Coronary artery (tissue), 2 donors: Measurements from ENCODE around the gene HAPLN2.

Source experiments
- DNase-seq: peaks from one replicate; pipeline ENCODE4 v3.0.0-alpha.2; 2017; ENCODE audit warnings: low spot score
- H3K27ac ChIP-seq, 2 donors: fragments of 200-600 bp; sonication (generic); one replicate each; pipeline ENCODE4 v1.5.1; 2016 to 2019
- H3K4me3 ChIP-seq: fragments of 200-600 bp; sonication (generic); 2 replicates; pipeline ENCODE4 v1.5.1; 2016; ENCODE audit warnings: mild to moderate bottlenecking, moderate library complexity
- TF ChIP-seq, protein P1 (sequence below): fragments of 200-600 bp; sonication (generic); IDR thresholded peaks from one replicate; pipeline ENCODE4 v1.5.1; 2019; ENCODE audit warnings: antibody characterized with exemption

The HAPLN2 gene

DNA sequence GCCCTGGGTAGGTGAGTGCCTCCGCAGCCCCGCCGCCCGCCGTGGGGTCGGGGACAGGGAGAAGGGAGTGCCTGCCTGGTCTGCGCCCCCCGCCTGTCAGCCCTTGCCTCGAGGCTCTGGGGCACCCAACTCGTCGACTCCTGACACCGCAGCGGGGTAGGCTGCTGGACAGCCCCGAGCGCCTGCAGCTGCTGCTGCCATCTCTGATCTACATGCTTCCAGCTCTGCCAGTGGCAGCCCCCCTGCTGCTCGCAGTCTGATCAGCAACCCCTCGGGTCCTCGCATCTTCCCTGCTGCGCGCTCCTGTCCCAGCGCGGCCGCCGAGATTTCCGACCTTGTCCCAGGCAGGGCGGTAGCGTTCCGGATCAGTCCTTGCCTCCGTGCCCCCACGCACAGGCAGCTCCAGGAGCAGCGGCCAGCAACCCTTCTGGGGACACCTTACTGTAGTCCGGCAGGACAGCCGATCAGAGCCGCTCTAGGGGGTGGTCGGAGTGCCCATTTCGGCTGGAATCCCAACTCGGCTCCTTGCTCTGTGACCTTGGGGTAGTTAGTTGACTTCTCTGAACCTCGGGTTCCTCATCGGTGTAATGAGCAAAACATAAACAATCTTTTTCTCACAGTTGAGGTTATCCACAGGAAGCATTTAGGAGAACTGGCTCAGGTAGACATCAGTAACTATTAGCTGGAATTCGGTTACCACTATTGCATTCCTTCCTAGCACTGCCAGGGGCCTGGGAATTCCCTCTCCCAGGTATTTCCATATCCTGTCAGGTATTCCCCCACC lies 23.2 kb downstream of the HAPLN2 start:
- DNase-seq, result no peak
- Histone ChIP-seq H3K4me3 (peak overlapping the region; percentile 67), H3K27ac (no peak overlapping the region)
- TF ChIP-seq, protein P1, sequence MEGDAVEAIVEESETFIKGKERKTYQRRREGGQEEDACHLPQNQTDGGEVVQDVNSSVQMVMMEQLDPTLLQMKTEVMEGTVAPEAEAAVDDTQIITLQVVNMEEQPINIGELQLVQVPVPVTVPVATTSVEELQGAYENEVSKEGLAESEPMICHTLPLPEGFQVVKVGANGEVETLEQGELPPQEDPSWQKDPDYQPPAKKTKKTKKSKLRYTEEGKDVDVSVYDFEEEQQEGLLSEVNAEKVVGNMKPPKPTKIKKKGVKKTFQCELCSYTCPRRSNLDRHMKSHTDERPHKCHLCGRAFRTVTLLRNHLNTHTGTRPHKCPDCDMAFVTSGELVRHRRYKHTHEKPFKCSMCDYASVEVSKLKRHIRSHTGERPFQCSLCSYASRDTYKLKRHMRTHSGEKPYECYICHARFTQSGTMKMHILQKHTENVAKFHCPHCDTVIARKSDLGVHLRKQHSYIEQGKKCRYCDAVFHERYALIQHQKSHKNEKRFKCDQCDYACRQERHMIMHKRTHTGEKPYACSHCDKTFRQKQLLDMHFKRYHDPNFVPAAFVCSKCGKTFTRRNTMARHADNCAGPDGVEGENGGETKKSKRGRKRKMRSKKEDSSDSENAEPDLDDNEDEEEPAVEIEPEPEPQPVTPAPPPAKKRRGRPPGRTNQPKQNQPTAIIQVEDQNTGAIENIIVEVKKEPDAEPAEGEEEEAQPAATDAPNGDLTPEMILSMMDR, result no peak

DNA sequence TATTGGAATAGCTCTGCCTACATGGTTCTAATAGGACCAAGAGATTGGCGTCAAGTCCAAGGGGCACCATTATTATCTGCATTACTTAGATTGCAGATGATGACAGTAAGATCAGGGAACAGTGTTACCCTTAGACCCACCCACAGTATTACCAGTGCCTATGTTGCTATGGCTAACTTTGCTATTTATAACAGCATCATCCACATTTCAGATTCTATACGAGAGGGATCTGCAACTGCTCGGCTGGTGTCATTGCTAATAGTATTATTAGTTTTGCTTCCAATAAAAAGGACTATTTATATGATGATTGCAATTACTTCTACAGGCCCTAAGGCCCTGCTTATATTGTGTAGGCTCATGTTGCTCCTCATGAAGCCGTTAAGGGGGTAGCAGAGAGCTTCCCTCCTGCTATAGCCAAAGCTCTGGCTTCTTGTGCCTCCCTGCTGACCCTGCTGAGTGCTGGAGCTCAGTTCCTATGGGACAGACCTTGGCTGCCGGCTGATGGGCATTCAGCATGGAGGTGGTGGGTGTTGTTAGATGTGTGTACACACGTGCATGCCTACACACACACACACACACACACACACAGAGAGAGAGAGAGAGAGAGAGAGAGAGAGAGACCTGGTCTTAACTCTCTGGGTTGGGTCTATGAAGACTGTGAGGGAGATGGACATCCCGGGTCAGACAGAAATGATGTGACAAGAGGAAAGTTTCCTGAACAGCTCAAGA lies 24.0 kb downstream of the HAPLN2 start:
- Histone ChIP-seq H3K4me3 (no peak overlapping the region), H3K27ac (no peak overlapping the region)
- TF ChIP-seq, protein P1, result no peak
- no peak for DNase-seq

DNA sequence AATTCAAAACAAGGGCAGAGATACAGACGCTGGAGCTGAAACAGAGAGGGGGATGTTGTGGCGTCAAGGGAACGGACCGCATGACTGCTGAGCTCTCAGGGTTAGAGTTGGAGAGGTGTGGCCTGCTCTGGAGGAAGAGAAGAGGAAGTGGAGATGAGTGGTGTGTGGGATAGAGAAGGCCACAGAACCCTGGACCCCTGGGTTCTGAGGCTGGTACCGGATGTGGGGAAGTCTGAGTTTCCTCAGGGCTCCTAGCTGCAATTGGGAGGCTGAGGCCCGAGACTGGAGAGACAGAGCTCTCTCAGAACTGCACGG lies 24.5 kb downstream of the HAPLN2 start:
- no peak overlapping the region for H3K4me3 ChIP-seq
- no peak overlapping the region for H3K27ac ChIP-seq
- TF ChIP-seq, protein P1, result no peak
- DNase-seq, result no peak

DNA sequence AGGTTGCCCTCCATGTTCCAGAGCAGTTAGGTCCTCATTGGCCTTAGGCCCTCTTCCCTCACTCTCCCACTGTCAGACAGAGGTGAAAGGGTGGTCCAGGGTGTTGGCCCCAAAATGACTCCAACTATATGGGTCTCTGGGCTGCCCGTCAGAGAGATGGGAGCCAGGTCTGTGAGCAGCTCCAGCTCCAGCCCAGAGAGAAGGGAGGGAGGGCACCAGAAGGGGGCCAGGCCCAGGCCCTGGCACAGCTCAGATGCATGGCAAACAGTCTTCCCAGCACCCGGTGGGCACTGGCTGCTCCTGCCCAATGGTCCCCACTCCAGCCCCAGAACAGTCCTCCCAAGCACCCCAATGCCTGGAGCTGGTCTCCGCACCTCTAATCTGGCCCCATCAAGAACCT lies 24.9 kb downstream of the HAPLN2 start:
- TF ChIP-seq, protein P1, result no peak
- H3K27ac ChIP-seq, result no peak overlapping the region
- DNase-seq, result no peak
- no peak overlapping the region for H3K4me3 ChIP-seq

DNA sequence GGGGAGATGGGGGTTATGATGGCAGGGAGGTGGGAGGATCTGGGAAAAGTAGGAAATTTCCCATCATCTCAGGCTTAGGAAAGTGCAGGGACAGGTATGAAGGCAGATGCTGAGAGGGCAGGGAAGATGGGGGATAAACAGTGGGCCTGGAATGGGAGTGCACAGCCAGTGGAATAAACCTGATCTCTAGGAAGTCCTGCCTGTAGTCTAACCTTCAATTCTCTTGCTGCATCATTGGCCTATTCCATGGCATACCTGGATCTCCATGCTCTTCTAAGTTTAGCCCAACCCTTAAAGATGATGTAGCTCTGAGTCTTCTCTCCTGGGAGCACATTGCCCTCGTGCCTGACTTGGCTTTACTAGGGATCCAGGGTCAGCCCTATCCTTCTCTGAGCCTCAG lies 25.4 kb downstream of the HAPLN2 start:
- no peak overlapping the region for H3K4me3 ChIP-seq
- no peak overlapping the region for H3K27ac ChIP-seq
- no peak for DNase-seq
- TF ChIP-seq, protein P1, result no peak

DNA sequence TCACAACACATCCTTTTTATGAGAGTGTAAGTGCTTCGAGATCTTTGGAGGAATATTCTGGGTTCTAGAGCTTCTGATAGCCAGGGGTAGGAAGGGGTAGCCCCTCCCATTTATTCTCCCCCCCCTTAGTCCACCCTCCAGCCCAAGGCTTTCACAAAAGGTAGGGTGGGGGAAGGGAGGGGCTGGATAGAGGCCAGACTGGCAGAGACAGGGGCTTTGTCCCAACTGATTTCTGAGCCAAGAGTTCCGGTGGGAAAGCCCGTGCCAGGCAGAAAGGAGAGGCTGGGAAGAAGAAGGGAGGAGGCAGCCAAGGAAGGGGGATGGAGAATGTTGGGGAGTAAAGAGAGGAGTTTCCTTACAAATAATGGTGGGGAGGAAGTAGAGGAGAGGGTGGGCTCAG lies 25.8 kb downstream of the HAPLN2 start:
- no peak overlapping the region for H3K4me3 ChIP-seq
- no peak for DNase-seq
- H3K27ac ChIP-seq, result no peak overlapping the region
- TF ChIP-seq, protein P1, result no peak

DNA sequence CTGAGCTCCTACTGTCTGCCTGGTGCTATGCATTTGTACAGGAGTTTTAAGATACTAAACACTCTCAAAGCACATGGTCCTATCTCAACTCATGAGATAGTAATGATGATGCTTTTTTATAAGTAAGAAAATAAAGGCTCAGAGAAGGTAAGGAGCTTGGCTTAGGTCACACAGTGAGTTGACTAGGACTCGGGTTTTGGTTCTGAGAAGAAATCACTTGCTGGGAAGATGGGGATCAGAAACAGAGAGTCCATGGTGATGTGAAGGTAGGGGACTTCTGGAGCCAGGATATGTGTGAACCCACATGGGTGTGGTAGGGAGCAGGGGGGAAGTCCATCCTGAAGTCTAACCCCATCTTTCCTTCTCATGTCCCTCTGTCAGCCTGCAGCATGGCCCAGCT lies 26.5 kb downstream of the HAPLN2 start:
- TF ChIP-seq, protein P1, result no peak
- H3K4me3 ChIP-seq, result no peak overlapping the region
- no peak for DNase-seq
- H3K27ac ChIP-seq, result no peak overlapping the region
